ENCODE results near the gene CDR2.

DNA sequence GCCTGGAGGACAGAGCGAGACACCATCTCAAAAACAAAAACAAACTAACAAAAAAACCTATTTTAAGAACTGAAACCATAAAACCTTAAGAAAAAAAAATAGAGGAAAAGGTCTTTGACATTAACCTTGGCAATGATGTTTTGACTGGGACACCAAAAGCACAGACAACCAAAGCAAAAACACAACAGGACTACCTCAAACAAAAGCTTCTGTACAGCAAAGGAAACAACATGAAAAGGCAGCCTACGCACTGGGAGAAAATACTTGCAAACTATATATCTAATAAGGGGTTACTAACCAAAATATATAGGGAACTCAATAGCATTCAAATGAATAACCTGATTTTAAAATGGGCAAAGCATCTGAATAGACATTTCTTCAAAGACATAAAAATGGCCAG, 32.3 kb downstream of the CDR2 start:
- no peak for TF ChIP-seq EZH2 (IDR thresholded peaks at IDR 0.05; ENCODE audit: low read length)
- TF ChIP-seq, protein P1, sequence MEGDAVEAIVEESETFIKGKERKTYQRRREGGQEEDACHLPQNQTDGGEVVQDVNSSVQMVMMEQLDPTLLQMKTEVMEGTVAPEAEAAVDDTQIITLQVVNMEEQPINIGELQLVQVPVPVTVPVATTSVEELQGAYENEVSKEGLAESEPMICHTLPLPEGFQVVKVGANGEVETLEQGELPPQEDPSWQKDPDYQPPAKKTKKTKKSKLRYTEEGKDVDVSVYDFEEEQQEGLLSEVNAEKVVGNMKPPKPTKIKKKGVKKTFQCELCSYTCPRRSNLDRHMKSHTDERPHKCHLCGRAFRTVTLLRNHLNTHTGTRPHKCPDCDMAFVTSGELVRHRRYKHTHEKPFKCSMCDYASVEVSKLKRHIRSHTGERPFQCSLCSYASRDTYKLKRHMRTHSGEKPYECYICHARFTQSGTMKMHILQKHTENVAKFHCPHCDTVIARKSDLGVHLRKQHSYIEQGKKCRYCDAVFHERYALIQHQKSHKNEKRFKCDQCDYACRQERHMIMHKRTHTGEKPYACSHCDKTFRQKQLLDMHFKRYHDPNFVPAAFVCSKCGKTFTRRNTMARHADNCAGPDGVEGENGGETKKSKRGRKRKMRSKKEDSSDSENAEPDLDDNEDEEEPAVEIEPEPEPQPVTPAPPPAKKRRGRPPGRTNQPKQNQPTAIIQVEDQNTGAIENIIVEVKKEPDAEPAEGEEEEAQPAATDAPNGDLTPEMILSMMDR (optimal IDR thresholded peaks at IDR 0.05 in 1 of 3, IDR thresholded peaks at IDR 0.05 in 1 of 3, conservative IDR thresholded peaks at IDR 0.05 in 1 of 3; ENCODE audit: extremely low read depth in 1 of 3, insufficient read depth in 2 of 3, low read length in 3 of 3) = no peak

Data from keratinocyte (primary cell).